Measurements from ENCODE around the gene EGLN2. TPM values are rescaled to one million over a fixed set of nuclear protein-coding genes. Genes with fewer than 3 reads are reported as not detected.
A peak's percentile ranks its signal among the peaks of the same experiment; 100 is the strongest.
"Not testable (repeated sequence)": the region's sequence is repeated elsewhere in the genome, so short reads cannot be mapped to it uniquely, and the experiment has no call there.

The EGLN2 gene
- total RNA-seq, 1 donor from 2014 or later, result 46.5 TPM

- not testable (repeated sequence) for FAIRE-seq; DNase-seq (ENCODE audit: low spot score in 2 of 2)
Measured at GRCh38 chr19:40812571-40812970, 13.6 kb downstream of the EGLN2 start.

DNA sequence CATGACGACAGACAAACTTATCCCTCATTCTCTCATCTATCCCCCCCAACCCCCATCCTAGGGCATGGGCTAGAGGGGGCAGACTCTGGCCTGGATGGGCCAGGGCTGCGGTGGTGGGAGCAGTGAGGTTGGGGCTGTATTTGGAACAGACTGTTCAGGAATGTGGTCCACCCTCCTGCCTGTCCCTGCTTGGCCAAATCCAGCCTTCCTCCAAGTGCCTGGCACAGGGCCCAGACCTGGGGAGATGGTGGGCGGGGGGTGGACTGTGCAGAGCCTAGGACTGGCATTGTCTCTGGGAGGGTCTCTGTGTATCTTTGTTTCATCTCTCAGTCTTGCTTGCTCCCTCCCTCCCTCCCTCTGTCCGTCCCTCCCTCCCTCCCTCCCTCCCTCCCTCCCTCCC lies 14.2 kb downstream of the EGLN2 start:
- FAIRE-seq (no peak), DNase-seq (ENCODE audit: low spot score in 2 of 2) (no peak)

- FAIRE-seq, result no peak
Measured at GRCh38 chr19:40815223-40815622, 16.2 kb downstream of the EGLN2 start.

GRCh38 chr19:40818480-40819399 lies 19.7 kb downstream of the EGLN2 start:
- FAIRE-seq; DNase-seq (ENCODE audit: low spot score in 2 of 2): not testable (repeated sequence)

More at GRCh38 chr19:40815223-40815622, 16.2 kb downstream of the EGLN2 start:
- no peak for DNase-seq (ENCODE audit: low spot score in 2 of 2)

DNA sequence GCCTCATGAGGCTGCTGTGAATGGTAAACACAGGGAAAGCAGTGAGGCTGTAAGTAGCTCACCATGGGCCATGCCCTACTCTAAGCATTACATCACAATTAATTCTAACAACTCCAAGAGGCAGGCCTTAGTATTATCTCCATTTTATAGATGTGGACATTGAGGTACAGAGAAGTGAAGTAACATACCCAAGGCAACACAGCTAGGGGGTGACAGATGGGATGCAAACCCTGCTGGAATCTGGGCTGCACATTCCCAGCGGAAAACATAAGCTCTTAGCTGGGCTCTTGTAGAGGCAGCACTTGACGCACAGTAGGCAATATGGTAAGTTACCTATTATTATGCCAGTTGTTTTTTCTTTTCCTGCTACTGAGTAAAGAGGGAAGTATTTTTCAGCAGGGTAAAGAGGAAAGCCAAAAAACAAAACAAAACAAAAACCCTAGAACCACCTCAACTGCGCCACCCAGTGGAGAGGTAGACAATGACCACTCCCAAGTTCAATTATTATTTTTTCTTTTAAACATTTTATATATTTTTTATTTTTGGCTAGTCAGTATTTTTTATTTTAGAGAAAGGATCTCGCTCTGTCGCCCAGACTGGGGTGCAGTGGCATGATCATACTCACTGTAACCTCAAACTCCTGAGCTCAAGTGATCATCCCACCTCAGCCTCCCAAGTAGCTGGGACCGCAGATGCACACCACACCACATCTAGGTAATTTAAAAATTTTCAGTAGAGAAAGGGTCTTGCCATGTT lies 20.7 kb downstream of the EGLN2 start:
- not testable (repeated sequence) for DNase-seq (ENCODE audit: low spot score in 2 of 2)
- FAIRE-seq, result peak; percentile 52

DNA sequence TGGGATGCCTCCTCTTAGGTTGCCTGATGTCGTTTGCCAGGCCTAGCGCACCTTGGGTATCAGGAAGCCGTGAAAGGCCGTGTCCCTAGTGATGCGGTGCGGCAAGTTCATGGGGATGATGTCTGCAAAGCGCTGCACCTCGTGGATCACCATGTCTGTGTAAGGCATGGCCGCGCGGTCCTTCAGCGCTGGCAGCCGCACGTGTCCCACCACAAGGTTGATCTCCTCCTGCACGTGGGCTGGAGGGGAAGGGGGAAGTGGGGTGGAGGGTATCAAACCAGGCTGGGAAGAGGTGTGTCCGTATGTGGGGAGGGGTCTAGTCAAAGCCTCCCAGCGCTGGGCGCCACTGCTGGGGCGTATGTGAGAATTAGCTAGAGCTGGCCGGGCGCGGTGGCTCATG lies 23.2 kb downstream of the EGLN2 start:
- DNase-seq (ENCODE audit: low spot score in 2 of 2) (no peak), FAIRE-seq (no peak)

DNA sequence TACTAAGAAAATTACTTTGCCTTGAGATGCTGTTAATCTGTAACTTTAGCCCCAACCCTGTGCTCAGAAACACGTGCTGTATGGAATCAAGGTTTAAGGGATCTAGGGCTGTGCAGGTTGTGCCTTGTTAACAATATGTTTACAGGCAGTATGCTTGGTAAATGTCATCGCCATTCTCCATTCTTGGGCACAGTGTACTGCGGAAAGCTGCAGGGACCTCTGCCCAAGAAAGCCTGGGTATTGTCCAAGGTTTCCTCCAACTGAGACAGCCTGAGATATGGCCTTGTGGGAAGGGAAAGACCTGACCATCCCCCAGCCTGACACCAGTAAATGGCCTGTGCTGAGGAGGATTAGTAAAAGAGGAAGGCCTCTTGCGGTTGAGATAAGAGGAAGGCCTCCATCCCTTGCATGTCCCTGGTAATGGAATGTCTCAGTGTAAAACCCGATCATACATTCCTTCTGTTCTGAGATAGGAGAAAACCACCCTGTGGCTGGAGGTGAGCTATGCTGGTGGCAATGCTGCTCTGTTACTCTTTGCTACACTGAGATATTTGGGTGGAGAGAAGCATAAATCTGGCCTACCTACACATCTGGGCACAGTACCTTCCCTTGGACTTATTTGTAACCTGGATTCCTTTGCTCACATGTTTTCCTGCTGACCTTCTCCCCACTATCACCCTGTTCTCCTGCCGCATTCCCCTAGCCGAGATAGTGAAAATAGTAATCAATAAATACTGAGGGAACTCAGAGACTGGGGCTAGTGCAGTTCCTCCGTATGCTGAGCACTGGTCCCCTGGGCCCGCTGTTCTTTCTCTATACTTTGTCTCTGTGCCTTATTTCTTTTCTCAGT lies 23.9 kb downstream of the EGLN2 start:
- FAIRE-seq; DNase-seq (ENCODE audit: low spot score in 2 of 2): not testable (repeated sequence)

DNA sequence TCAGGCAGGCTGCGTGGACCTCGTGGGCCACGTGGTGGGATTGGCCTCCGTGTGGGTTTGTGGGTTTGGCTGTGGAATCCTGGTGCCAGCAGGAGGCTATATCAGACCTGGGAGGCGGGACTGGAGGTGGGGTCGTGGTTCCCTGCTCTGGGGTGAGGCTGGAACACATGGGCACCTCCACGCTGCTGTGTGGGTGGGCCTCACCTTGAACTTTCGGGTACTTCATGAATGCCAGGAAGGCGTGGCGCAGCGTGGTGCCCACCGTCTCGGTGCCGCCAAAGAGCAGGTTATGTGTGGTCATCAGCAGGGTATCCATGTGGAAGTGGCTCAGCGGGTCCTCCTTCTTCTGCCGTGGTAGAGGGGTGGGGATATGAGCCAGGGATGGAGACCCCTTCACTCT lies 25.9 kb downstream of the EGLN2 start:
- not testable (repeated sequence) for FAIRE-seq; DNase-seq (ENCODE audit: low spot score in 2 of 2)

- DNase-seq (ENCODE audit: low spot score in 2 of 2), result not testable (repeated sequence)
- peak; percentile 36 for FAIRE-seq
Measured at GRCh38 chr19:40825460-40826095, 26.6 kb downstream of the EGLN2 start.

DNA sequence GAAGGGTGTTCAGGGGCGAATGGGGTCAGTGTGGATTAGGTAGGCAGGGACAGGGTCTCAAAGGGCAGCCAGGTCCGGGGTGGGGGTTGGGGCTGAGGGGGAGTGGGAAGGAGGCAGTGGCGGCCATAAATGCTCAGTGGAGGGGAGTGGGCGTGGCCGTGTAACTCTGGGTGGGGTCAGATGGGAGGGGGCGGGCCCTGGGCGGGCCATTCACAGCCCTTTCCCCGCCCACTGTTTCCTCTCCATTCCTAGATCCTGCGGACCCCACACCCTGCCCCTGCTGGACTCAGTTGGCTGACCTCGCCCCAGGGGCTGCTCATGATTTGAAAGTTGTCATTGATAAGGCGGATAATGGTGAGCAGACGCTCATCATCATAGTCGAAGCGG lies 27.3 kb downstream of the EGLN2 start:
- not testable (repeated sequence) for DNase-seq (ENCODE audit: low spot score in 2 of 2); FAIRE-seq

DNA sequence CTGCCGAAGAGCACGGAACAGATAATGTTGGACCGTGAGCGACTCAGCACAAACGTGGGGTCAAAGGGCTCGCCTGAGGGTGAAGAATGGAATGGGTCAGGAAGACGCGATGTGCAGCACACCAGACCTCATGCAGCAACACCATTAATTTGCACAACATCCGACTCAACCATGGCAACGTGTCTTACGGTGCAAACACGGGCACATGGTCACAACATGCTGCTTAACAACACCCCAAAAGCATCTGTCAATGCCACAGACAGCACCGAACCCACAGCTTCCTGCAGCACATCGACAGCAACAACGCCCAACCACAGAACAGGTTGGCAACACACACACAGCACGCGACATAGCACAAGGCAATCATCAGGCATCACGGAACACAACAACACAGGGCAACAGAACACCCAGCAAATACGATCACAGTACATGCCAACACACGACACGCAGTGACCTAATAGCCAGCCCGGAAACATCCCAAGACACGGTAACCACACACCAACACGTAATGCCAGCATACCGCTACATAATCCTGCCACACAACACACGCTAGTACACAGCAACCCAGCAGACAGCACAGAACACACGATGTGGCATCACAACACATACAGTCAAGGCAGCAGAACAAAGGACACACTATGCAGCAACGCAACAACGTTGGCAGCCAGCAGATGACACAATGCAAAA lies 27.9 kb downstream of the EGLN2 start:
- not testable (repeated sequence) for FAIRE-seq; DNase-seq (ENCODE audit: low spot score in 2 of 2)

DNA sequence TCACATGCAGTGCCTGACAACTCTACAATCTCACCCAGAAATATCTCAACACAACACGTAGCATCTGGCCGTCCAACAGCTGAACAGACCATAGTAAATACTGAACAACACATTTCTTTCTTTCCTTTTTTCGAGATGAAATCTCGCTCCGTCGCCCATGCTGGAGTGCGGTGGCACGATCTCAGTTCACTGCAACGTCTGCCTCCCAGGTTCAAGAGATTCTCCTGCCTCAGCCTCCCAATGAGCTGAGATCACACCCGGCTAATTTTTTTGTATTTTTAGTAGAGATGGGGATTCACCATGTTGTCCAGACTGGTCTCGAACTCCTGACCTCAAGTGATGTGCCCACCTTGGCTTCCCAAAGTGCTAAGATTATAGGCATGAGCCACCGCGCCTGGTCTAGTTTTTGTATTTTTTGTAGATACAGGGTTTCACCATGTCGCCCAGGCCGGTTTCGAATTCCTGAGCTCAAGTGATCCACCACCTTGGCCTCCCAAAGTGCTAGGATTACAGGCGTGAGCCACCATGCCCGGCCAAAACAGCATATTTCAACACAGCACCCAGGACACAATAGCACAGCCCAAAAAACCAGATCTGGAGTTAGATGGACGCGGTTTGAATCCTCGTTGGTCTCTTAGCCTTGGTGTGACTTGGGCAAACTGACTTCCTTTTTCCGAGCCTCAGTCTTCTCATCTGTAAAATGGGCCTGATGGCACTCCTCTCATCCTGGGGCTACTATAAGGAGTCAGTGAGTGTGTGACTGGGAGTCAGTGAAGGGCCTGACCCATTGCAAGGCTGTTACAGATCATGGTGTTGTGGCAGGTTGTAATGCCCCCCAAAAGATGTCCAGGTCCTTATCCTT lies 28.6 kb downstream of the EGLN2 start:
- FAIRE-seq, result no peak
- DNase-seq (ENCODE audit: low spot score in 2 of 2), result no peak

- no peak for FAIRE-seq
- no peak for DNase-seq (ENCODE audit: low spot score in 2 of 2)
Measured at GRCh38 chr19:40829205-40829604, 30.2 kb downstream of the EGLN2 start.

GRCh38 chr19:40830741-40831140 lies 31.8 kb downstream of the EGLN2 start:
- not testable (repeated sequence) for FAIRE-seq; DNase-seq (ENCODE audit: low spot score in 2 of 2)

GRCh38 chr19:40831502-40832430 lies 32.8 kb downstream of the EGLN2 start:
- DNase-seq (ENCODE audit: low spot score in 2 of 2) (no peak), FAIRE-seq (no peak)

- not testable (repeated sequence) for DNase-seq (ENCODE audit: low spot score in 2 of 2); FAIRE-seq
Measured at GRCh38 chr19:40832431-40832790, 33.4 kb downstream of the EGLN2 start.

All from frontal cortex (tissue), 4 donors.